OCI-LY1 (cell line): Measurements from ENCODE around the gene ZKSCAN4.

Source experiments
- EZH2 ChIP-seq: fragments of 200-600 bp; sonication (generic), shearing (Covaris generic); IDR thresholded peaks from 2 replicates; pipeline ENCODE4 v1.8.0; 2017; ENCODE audit warnings: borderline replicate concordance, mixed run types, mild to moderate bottlenecking, antibody characterized with exemption, low read length, moderate library complexity, mixed read lengths
- TF ChIP-seq, protein P1 (sequence below): fragments of 200-600 bp; sonication (generic), shearing (Covaris generic); IDR thresholded peaks from 2 replicates; pipeline ENCODE4 v1.5.1; 2017; ENCODE audit warnings: mild to moderate bottlenecking, antibody characterized with exemption, low read length, moderate library complexity, mixed read lengths

DNA sequence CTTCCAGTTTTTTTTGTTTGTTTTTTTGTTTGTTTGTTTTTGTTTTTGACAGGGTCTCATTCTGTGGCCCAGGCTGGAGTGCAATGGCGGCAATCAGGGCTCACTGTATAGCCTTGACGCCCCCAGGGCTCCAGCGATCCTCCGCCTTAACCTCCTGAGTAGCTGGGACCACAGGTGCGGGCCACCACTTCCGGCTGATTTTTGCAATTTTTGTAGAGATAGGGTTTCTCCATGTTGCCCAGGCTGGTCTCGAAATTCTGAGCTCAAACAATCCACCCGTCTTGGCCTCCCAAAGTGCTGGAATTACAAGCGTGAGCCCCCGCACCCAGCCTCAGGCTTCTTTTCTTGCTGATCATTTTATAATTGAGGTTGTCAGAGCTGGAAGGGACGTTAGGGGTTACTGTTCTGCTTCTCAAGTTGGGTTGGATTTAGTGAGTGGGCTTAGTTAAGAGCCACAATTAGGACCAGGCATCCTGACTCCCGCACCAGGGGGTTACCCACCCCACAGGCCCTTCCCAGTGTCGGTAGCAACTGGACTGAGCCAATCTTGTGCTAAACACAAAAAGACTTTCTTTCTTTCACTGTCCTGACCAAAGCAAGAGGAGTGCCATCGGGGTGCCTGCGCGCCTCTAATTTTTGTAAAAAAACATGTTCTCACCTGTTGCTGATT lies 40.1 kb downstream of the ZKSCAN4 start:
- TF ChIP-seq, protein P1, sequence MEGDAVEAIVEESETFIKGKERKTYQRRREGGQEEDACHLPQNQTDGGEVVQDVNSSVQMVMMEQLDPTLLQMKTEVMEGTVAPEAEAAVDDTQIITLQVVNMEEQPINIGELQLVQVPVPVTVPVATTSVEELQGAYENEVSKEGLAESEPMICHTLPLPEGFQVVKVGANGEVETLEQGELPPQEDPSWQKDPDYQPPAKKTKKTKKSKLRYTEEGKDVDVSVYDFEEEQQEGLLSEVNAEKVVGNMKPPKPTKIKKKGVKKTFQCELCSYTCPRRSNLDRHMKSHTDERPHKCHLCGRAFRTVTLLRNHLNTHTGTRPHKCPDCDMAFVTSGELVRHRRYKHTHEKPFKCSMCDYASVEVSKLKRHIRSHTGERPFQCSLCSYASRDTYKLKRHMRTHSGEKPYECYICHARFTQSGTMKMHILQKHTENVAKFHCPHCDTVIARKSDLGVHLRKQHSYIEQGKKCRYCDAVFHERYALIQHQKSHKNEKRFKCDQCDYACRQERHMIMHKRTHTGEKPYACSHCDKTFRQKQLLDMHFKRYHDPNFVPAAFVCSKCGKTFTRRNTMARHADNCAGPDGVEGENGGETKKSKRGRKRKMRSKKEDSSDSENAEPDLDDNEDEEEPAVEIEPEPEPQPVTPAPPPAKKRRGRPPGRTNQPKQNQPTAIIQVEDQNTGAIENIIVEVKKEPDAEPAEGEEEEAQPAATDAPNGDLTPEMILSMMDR: no peak
- TF ChIP-seq EZH2: no peak
